K562 (cell line): ENCODE measurements around the gene KCTD18. TPM values are rescaled to one million over a fixed set of nuclear protein-coding genes. Genes with fewer than 3 reads are reported as not detected.
A peak's percentile ranks its signal among the peaks of the same experiment; 100 is the strongest.

Experiments used
- ATAC-seq: fragments of 200-7000 bp; cut with Tn5 transposase; 3 replicates; pipeline ENCODE4 v1.9.1; 2020; ENCODE audit warnings: moderate library complexity
- BruUV-seq: library from RNA; stranded (reverse); fragments of 400-500 nt; replicated peaks from 2 replicates; lab custom pipeline; 2021; lab: Mats Ljungman, UMichigan
- CTCF ChIA-PET: fragments of 300-600 bp; formaldehyde crosslinking; extraction: SDS; loops from one replicate; lab custom pipeline; 2021; ENCODE audit warnings: low intra/inter-chr PET ratio; lab: Yijun Ruan, JAX
- POLR2A ChIA-PET: fragments of 300-600, 350-650 bp; sonication (Branson Sonifier 250); formaldehyde crosslinking; extraction: SDS; loops from one replicate; lab custom pipeline; 2021; ENCODE audit warnings: antibody characterized with exemption, inconsistent platforms; lab: Yijun Ruan, JAX
- DNase-seq, 4 experiments: peaks; one replicate each; pipeline versions ENCODE4 v3.0.0 to v3.0.0-alpha.2; 2011 to 2018; ENCODE audit warnings: low spot score in 3 of 4, mixed read lengths in 3 of 4; ENCODE audit errors: extremely low read depth in 1 of 4
- FAIRE-seq: peaks from 2 replicates; lab custom pipeline; 2011; peaks lifted over from hg19 to GRCh38; lab: Jason Lieb, UNC
- H2AFZ ChIP-seq: 2 replicates; pipeline ENCODE4 v1.6.0; 2011; ENCODE audit warnings: low read depth, low read length, control low read depth, inconsistent platforms
- H3K27ac ChIP-seq: fragments of 200-600 bp; 3 replicates; pipeline ENCODE4 v1.8.0; 2011; ENCODE audit warnings: low read depth, mild to moderate bottlenecking, control low read depth, inconsistent platforms, low read length, moderate library complexity, mixed read lengths; ENCODE audit errors: extremely low read depth
- H3K27me3 ChIP-seq, 2 experiments: fragments of 300-600 bp in 1 of 2; 2 replicates in 1 of 2; 3 replicates in 1 of 2; pipeline versions ENCODE4 v1.6.0 to v1.8.0; 2011; ENCODE audit warnings: inconsistent platforms in 2 of 2, low read length in 2 of 2, mild to moderate bottlenecking in 1 of 2, mixed read lengths in 1 of 2, moderate library complexity in 1 of 2; ENCODE audit not compliant: control insufficient read depth in 2 of 2, insufficient read depth in 2 of 2
- H3K36me3 ChIP-seq: fragments of 300-600 bp; 3 replicates; pipeline ENCODE4 v1.8.0; 2011; ENCODE audit warnings: mild to moderate bottlenecking, low read length, inconsistent platforms; ENCODE audit not compliant: control insufficient read depth, insufficient read depth
- H3K4me1 ChIP-seq, 2 experiments: fragments of 200-600 bp in 1 of 2; replicated peaks in 1 of 2; 2 replicates in 1 of 2; 3 replicates in 1 of 2; pipeline versions ENCODE4 v1.5.1 to v1.8.0; 2011; ENCODE audit warnings: inconsistent platforms in 2 of 2, low read length in 2 of 2, mild to moderate bottlenecking in 1 of 2, mixed read lengths in 1 of 2, moderate library complexity in 1 of 2; ENCODE audit not compliant: control insufficient read depth in 2 of 2, insufficient read depth in 2 of 2
- H3K4me2 ChIP-seq: 2 replicates; pipeline ENCODE4 v1.6.1; 2011; ENCODE audit warnings: low read length, control low read depth, inconsistent platforms, mixed read lengths; ENCODE audit not compliant: insufficient read depth
- H3K4me3 ChIP-seq: fragments of 200-600 bp; sonication (generic), shearing (Covaris generic); 2 replicates; pipeline ENCODE4 v1.5.1; 2016; ENCODE audit warnings: control low read depth, inconsistent platforms
- H3K79me2 ChIP-seq: fragments of 200-600 bp; 3 replicates; pipeline ENCODE4 v1.8.0; 2011; ENCODE audit warnings: low read length, inconsistent platforms; ENCODE audit not compliant: control insufficient read depth, insufficient read depth
- H3K9ac ChIP-seq, 2 experiments: 2 replicates each; pipeline versions ENCODE4 v1.6.0 to v1.6.1; 2011; ENCODE audit warnings: low read depth in 2 of 2, low read length in 2 of 2, control low read depth in 1 of 2, inconsistent platforms in 1 of 2, mild to moderate bottlenecking in 1 of 2, mixed read lengths in 1 of 2; ENCODE audit not compliant: insufficient read depth in 1 of 2
- H3K9me1 ChIP-seq: one replicate; pipeline ENCODE4 v1.6.0; 2011; ENCODE audit warnings: inconsistent platforms, mild to moderate bottlenecking, low read length, moderate library complexity; ENCODE audit not compliant: control insufficient read depth, insufficient read depth
- H3K9me3 ChIP-seq: replicated peaks from 2 replicates; pipeline ENCODE4 v1.5.1; 2011; ENCODE audit warnings: low read depth, low read length, inconsistent platforms; ENCODE audit not compliant: control insufficient read depth, insufficient read depth
- H4K20me1 ChIP-seq: replicated peaks from 2 replicates; pipeline ENCODE4 v1.6.1; 2011; ENCODE audit warnings: low read length, inconsistent platforms, mixed read lengths; ENCODE audit not compliant: control insufficient read depth, insufficient read depth
- CBX1 ChIP-seq: sonication (generic); IDR thresholded peaks from 2 replicates; pipeline ENCODE4 v1.6.1; 2016; ENCODE audit warnings: antibody characterized with exemption, low read depth, mild to moderate bottlenecking
- IRF2 ChIP-seq: sonication (generic); formaldehyde crosslinking; IDR thresholded peaks from 2 replicates; pipeline ENCODE4 v1.8.1; 2022; ENCODE audit warnings: mild to moderate bottlenecking, missing genetic modification reagents
- MTA3 ChIP-seq: fragments of 450-650 bp; formaldehyde crosslinking; IDR thresholded peaks from 2 replicates; pipeline ENCODE4 v1.6.1; 2017; ENCODE audit warnings: mild to moderate bottlenecking, borderline replicate concordance
- MYNN ChIP-seq, 2 experiments: sonication (generic); formaldehyde crosslinking in 1 of 2; IDR thresholded peaks; 2 replicates each; pipeline versions ENCODE4 v1.5.0 to v1.6.1; 2016 to 2020; ENCODE audit warnings: antibody characterized with exemption in 1 of 2, missing genetic modification reagents in 1 of 2
- SMAD3 ChIP-seq: fragments of 450-650 bp; formaldehyde crosslinking; conservative IDR thresholded peaks from 2 replicates; pipeline ENCODE4 v1.4.0; 2020; ENCODE audit warnings: mild to moderate bottlenecking
- SPI1 ChIP-seq: IDR thresholded peaks from 2 replicates; pipeline ENCODE4 v1.6.1; 2011; ENCODE audit warnings: low read depth, low read length, control low read depth, borderline replicate concordance
- TSHZ1 ChIP-seq: fragments of 250-450 bp; sonication (Bioruptor Pico); IDR thresholded peaks from 2 replicates; pipeline ENCODE4 v1.4.0; 2020; ENCODE audit warnings: mild to moderate bottlenecking, moderate library complexity
- ZNF384 ChIP-seq: IDR thresholded peaks from 2 replicates; pipeline ENCODE4 v1.6.1; 2012; ENCODE audit warnings: low read depth, low read length, improper control_type of control experiment
- ZNF785 ChIP-seq: fragments of 250-450 bp; sonication (Bioruptor Pico); IDR thresholded peaks from 2 replicates; pipeline ENCODE4 v1.4.0; 2020; ENCODE audit warnings: mild to moderate bottlenecking
- WGBS: fragments of 100-300 bp; shearing (Covaris generic); methylation state at CpG from one replicate; pipeline ENCODE4 v1.1.6; 2016; ENCODE audit warnings: low coverage, mixed read lengths; ENCODE audit not compliant: insufficient coverage; ENCODE audit errors: missing lambda C conversion rate; 5-methylcytosine and 5-hydroxymethylcytosine counted together
- in situ Hi-C: fragments of 300-500 bp; cut with MboI; formaldehyde crosslinking; loops from 4 replicates; pipeline ENCODE4 v1.15.0; 2018; ENCODE audit warnings: inconsistent platforms, mixed read lengths
- intact Hi-C: fragments of 100-400 bp; cut with micrococcal nuclease; formaldehyde crosslinking; loops from 2 replicates; pipeline ENCODE4 v1.14.2; 2022
- polyA plus RNA-seq, 8 experiments: library from polyadenylated mRNA; depleted of rRNA in 4 of 8; stranded (reverse) in 5 of 8; unstranded in 3 of 8; fragments of >200 nt; fragmentation: Nextera tagmentation in 2 of 8; fragmentation: Illumina TruSeq in 1 of 8; extraction: Ambion mirVana in 2 of 8; extraction: Trizol in 1 of 8; gene quantifications; 2 replicates each; pipeline versions ENCODE4 v1.2.1 to v1.2.3, GENCODE V29; 2011 to 2014; ENCODE audit warnings: inconsistent platforms in 1 of 8, missing spikeins in 1 of 8
- total RNA-seq, 7 experiments: library from RNA; depleted of rRNA in 6 of 7; stranded (reverse); fragments of >200 nt in 6 of 7; fragmentation: Illumina TruSeq in 2 of 7; extraction: Trizol in 2 of 7; gene quantifications; 2 replicates each; pipeline versions ENCODE4 v1.2.1 to v1.2.3, GENCODE V29; 2011 to 2021; ENCODE audit warnings: low replicate concordance in 1 of 7

The KCTD18 gene
- total and polyA plus RNA-seq, 9 of the 15 experiments (the other 6 are each of a cell fraction or from before 2014, with no cell fraction given): 0.39 to 5.4 (median 3.8) TPM

DNA sequence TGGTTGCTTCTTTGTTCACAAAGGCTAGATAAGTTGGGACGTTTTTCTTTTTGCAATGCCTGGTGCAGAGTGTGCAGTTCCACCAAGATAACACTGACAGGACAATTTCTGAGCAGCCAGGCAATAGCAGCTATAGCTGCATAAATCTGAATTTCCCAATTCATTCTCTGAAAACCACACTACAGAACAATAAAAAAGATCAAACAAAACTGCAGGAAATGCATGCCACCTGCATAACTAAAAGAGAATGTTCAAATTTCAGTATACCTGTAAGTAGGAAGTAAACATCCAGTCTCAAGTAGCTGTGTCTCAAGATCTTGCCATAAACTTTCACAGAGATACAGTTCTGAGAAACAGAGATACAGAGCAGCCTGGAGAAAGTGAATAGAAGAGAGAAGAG lies 5.3 kb upstream of the KCTD18 start:
- H2AFZ ChIP-seq: no peak overlapping the region
- H4K20me1 ChIP-seq: no peaks in the 10 kb centered on the region
- no peak overlapping the region for H3K4me2 ChIP-seq
- H3K4me1 ChIP-seq: peaks cover 0 to 4% of the 10 kb centered on the region in 2 experiments; a peak in 1 of 5 replicates
- WGBS: 0% methylated on average over 1 of the region's 1 CpG
- ATAC-seq: no peak
- intact Hi-C loops: no loop called here
- H3K9me3 ChIP-seq: no peaks in the 10 kb centered on the region
- H3K4me3 ChIP-seq: no peak overlapping the region
- no peak overlapping the region for H3K9ac ChIP-seq
- TF ChIP-seq SPI1 (no peak), IRF2 (CRISPR knock-in tag) (no peak), ZNF384 (no peak), CBX1 (no peak), MYNN (IDR thresholded peaks at IDR 0.05) (no peak), MYNN (CRISPR knock-in tag; IDR thresholded peaks at IDR 0.05) (no peak)
- TF ChIP-seq, all 486 proteins: peak for 0
- H3K36me3 ChIP-seq: no peaks in the 10 kb centered on the region
- no peaks in the 10 kb centered on the region for H3K27me3 ChIP-seq
- DNase-seq (no peak), FAIRE-seq (no peak)
- ChIA-PET CTCF (no interaction called here), POLR2A (interaction anchor here (1.6 kb wide), 1 partner anchor 9 kb away, joined by 4 read pairs; no protein-coding TSS in a partner anchor)
- H3K9me1 ChIP-seq: no peaks in the 10 kb centered on the region
- in situ Hi-C loops: no loop called here
- H3K79me2 ChIP-seq: no peaks in the 10 kb centered on the region
- H3K27ac ChIP-seq: no peak overlapping the region
- BruUV-seq: no TSS peak

DNA sequence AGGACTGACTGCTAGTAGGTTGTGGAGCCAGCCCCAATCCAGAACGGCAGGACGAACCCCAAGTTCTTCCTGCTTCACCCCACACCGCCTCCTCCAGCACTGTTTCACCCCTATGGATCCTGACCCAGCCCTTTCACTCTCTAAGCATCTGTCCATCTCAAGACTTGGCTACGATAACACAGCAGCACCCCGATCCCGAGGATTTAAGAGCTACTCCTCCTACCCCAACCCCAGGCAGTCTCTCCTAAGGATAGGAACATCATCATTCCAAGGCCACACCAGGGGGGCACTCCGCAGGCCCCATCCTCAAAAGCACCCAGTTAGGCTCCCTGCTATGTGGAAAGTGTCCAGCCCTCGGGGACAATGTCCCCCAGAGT lies 645 bp downstream of the KCTD18 start:
- ChIA-PET POLR2A (interaction anchor here (0.8 to 1.0 kb wide), 2 partner anchors 17 to 340 kb away, joined by 3 to 4 read pairs; partner anchors contain the start of gene SGO2), CTCF (no interaction called here)
- Histone ChIP-seq H4K20me1 (no peaks in the 10 kb centered on the region), H3K36me3 (no peaks in the 10 kb centered on the region), H3K4me3 (peak overlapping the region; percentile 56), H3K9me1 (no peaks in the 10 kb centered on the region), H2AFZ (peak overlapping the region; percentile 88), H3K4me1 (peaks cover 0 to 4% of the 10 kb centered on the region in 2 experiments; a peak in 1 of 5 replicates), H3K9me3 (no peaks in the 10 kb centered on the region), H3K79me2 (peaks cover 7% of the 10 kb centered on the region; the same call in 2 of the 3 replicates), H3K9ac (peak overlapping the region; percentile 90 to 91), H3K4me2 (peak overlapping the region; percentile 85), H3K27ac (peak overlapping the region; percentile 80), H3K27me3 (no peaks in the 10 kb centered on the region)
- FAIRE-seq (no peak), ATAC-seq (peak; percentile 46), DNase-seq (peak; percentile 21 to 27 (median 25))
- BruUV-seq: TSS peak; percentile 71
- no peak for TF ChIP-seq TSHZ1 (CRISPR knock-in tag)
- no peak for TF ChIP-seq ZNF785
- no peak for TF ChIP-seq SMAD3
- no peak for TF ChIP-seq MTA3
- WGBS: 2% methylated on average over 5 of the region's 8 CpGs
- in situ Hi-C loops: no loop called here
- intact Hi-C loops: no loop called here
